Mesendoderm (in vitro differentiated cells): Measurements from ENCODE around the gene PKP3.

Source experiments
- DNase-seq: peaks from one replicate; pipeline ENCODE4 v3.0.0; 2013
- H2AK5ac ChIP-seq: 2 replicates; pipeline ENCODE4 v1.6.1; 2013; ENCODE audit warnings: low read length, inconsistent platforms
- H2BK120ac ChIP-seq: 2 replicates; pipeline ENCODE4 v1.6.1; 2013; ENCODE audit warnings: low read depth, mild to moderate bottlenecking, low read length, moderate library complexity, mixed read lengths
- H2BK15ac ChIP-seq: replicated peaks from 2 replicates; pipeline ENCODE4 v1.6.1; 2013; ENCODE audit warnings: low read depth, mild to moderate bottlenecking, moderate library complexity
- H2BK5ac ChIP-seq: 2 replicates; pipeline ENCODE4 v1.6.1; 2013; ENCODE audit warnings: low read length, inconsistent platforms
- H3K18ac ChIP-seq: 2 replicates; pipeline ENCODE4 v1.6.1; 2013; ENCODE audit warnings: mild to moderate bottlenecking, low read length, mixed read lengths
- H3K23ac ChIP-seq: one replicate; pipeline ENCODE4 v1.6.1; 2013; ENCODE audit warnings: low read length
- H3K27ac ChIP-seq: 2 replicates; pipeline ENCODE4 v1.5.1; 2013; ENCODE audit warnings: low read depth, mild to moderate bottlenecking, inconsistent platforms, low read length, moderate library complexity
- H3K27me3 ChIP-seq: 2 replicates; pipeline ENCODE4 v1.6.1; 2013; ENCODE audit warnings: low read length, control low read depth, mild to moderate bottlenecking, inconsistent platforms; ENCODE audit not compliant: insufficient read depth, poor library complexity
- H3K36me3 ChIP-seq: 2 replicates; pipeline ENCODE4 v1.6.1; 2013; ENCODE audit warnings: low read length, inconsistent platforms; ENCODE audit not compliant: control insufficient read depth, insufficient read depth
- H3K4ac ChIP-seq: one replicate; pipeline ENCODE4 v1.6.1; 2013; ENCODE audit warnings: low read depth, mild to moderate bottlenecking, low read length, moderate library complexity
- H3K4me1 ChIP-seq: 2 replicates; pipeline ENCODE4 v1.6.1; 2013; ENCODE audit warnings: low read depth, low read length, inconsistent platforms; ENCODE audit not compliant: control insufficient read depth
- H3K4me2 ChIP-seq: 2 replicates; pipeline ENCODE4 v1.6.1; 2013; ENCODE audit warnings: low read length
- H3K4me3 ChIP-seq: 2 replicates; pipeline ENCODE4 v1.5.1; 2013; ENCODE audit warnings: mild to moderate bottlenecking, low read length
- H3K56ac ChIP-seq: one replicate; pipeline ENCODE4 v1.6.1; 2013; ENCODE audit warnings: low read length
- H3K79me1 ChIP-seq: 2 replicates; pipeline ENCODE4 v1.6.1; 2013; ENCODE audit warnings: low read length, inconsistent platforms
- H3K79me2 ChIP-seq: 2 replicates; pipeline ENCODE4 v1.6.1; 2013; ENCODE audit warnings: mild to moderate bottlenecking, low read length; ENCODE audit not compliant: control insufficient read depth, insufficient read depth
- H3K9ac ChIP-seq: 2 replicates; pipeline ENCODE4 v1.6.1; 2013; ENCODE audit warnings: low read length, inconsistent platforms
- H4K5ac ChIP-seq: one replicate; pipeline ENCODE4 v1.6.1; 2013; ENCODE audit warnings: low read length
- H4K8ac ChIP-seq: one replicate; pipeline ENCODE4 v1.6.1; 2013; ENCODE audit warnings: low read depth, mild to moderate bottlenecking, control low read depth, low read length, moderate library complexity
- WGBS: extraction: QIAGEN DNeasy Blood & Tissue Kit; methylation state at CpG from one replicate; pipeline ENCODE4 v1.1.7; 2013; ENCODE audit warnings: low lambda C conversion rate, missing lambda C conversion rate; ENCODE audit not compliant: insufficient coverage; ENCODE audit errors: extremely low coverage; 5-methylcytosine and 5-hydroxymethylcytosine counted together

Gene PKP3

DNA sequence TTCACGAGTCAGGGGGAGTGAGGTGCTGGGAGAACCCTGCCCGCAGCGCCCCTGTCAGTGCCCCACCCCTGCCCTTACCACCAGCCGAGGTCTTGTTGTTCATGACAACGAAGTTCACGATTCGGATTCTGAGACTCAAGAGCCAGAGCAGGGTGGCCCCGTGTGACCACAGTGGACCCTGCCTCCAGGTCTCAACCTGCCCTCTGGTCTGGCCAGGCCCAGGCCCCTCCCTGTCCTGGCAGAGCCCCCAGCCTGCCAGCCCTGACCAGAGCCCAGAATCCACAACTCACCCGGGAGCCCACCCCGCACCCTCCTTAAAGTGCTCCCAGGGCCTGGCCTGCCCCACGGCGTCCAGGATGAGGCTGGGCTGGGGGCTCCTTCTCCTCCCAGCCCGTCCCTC lies 37.9 kb downstream of the PKP3 start:
- no peaks in the 10 kb centered on the region for H3K27me3 ChIP-seq
- no peak overlapping the region for H2BK5ac ChIP-seq
- H3K4me1 ChIP-seq = no peaks in the 10 kb centered on the region
- no peak overlapping the region for H3K56ac ChIP-seq
- no peak for DNase-seq
- H3K4me2 ChIP-seq = no peak overlapping the region
- no peak overlapping the region for H3K4me3 ChIP-seq
- no peak overlapping the region for H3K23ac ChIP-seq
- no peak overlapping the region for H2BK15ac ChIP-seq
- H3K36me3 ChIP-seq = no peaks in the 10 kb centered on the region
- H3K27ac ChIP-seq = no peak overlapping the region
- H3K4ac ChIP-seq = no peak overlapping the region
- no peak overlapping the region for H2BK120ac ChIP-seq
- H4K5ac ChIP-seq = no peak overlapping the region
- no peak overlapping the region for H3K18ac ChIP-seq
- H4K8ac ChIP-seq = no peak overlapping the region
- H3K79me1 ChIP-seq = no peaks in the 10 kb centered on the region
- no peak overlapping the region for H3K9ac ChIP-seq
- WGBS = no CpG with 5 or more reads among the region's 13 CpGs
- no peaks in the 10 kb centered on the region for H3K79me2 ChIP-seq
- H2AK5ac ChIP-seq = no peak overlapping the region

DNA sequence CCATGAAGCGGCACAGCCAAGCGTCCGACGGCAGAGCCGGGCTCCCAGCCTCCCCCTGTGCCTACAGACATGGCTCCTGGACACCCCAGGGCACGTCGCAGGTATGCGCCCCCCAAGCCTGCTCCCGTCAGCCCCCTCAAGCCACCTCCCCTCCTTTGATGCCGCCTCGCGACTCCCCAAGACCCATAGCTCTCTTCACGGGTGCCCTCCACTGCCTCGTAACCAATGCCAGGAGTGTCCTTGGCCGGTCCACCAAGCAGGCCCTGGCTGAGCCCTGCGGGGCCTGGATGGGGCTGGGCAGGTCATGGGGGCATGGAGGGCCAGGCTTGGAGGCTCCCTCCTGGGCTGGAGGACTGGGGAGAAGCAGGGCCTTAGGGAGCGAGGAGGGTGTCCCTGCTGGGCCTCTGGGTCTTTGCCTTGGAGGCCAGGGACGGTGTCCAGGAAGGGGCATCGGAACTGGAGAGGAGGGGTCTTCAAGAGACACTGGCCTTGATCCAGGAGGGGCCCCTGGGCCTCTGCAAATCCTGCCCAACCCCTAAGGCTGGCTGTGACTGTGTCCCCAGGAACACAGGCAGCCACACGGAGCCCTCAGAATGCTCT lies 38.6 kb downstream of the PKP3 start:
- H4K5ac ChIP-seq = no peak overlapping the region
- WGBS = no CpG with 5 or more reads among the region's 20 CpGs
- DNase-seq = no peak

DNA sequence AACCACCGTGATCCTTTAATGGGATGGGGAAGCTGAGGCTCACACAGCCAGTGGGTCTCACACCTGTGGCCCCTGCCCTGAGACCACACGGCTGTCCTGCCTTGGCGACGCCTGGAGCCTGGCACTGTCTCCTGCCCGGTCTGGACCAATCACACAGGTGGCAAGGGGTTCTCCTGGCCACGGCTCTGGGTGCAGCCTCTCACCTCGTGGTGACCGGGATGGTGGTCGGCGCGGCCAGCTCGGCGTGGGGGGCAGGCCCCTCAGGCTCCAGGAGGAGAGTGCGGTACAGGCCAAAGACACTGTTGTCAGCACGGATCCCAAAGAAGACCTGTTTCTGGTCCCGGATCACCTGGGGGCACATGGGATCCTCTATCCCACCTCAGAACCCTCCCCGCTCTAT lies 39.1 kb downstream of the PKP3 start:
- H3K79me1 ChIP-seq = no peaks in the 10 kb centered on the region
- no peak overlapping the region for H3K4ac ChIP-seq

More for the DNA sequence above, 38.6 kb downstream of the PKP3 start:
- no peak overlapping the region for H3K23ac ChIP-seq
- no peaks in the 10 kb centered on the region for H3K36me3 ChIP-seq
- H3K27me3 ChIP-seq = no peaks in the 10 kb centered on the region
- no peak overlapping the region for H3K27ac ChIP-seq
- H2BK15ac ChIP-seq = no peak overlapping the region
- no peaks in the 10 kb centered on the region for H3K4me1 ChIP-seq
- H3K79me2 ChIP-seq = no peaks in the 10 kb centered on the region
- no peak overlapping the region for H2BK5ac ChIP-seq
- no peak overlapping the region for H3K4ac ChIP-seq
- H2BK120ac ChIP-seq = no peak overlapping the region
- no peak overlapping the region for H3K56ac ChIP-seq
- no peak overlapping the region for H3K4me2 ChIP-seq
- no peak overlapping the region for H3K4me3 ChIP-seq
- H3K79me1 ChIP-seq = no peaks in the 10 kb centered on the region
- no peak overlapping the region for H2AK5ac ChIP-seq
- no peak overlapping the region for H4K8ac ChIP-seq
- H3K9ac ChIP-seq = no peak overlapping the region
- H3K18ac ChIP-seq = no peak overlapping the region

DNA sequence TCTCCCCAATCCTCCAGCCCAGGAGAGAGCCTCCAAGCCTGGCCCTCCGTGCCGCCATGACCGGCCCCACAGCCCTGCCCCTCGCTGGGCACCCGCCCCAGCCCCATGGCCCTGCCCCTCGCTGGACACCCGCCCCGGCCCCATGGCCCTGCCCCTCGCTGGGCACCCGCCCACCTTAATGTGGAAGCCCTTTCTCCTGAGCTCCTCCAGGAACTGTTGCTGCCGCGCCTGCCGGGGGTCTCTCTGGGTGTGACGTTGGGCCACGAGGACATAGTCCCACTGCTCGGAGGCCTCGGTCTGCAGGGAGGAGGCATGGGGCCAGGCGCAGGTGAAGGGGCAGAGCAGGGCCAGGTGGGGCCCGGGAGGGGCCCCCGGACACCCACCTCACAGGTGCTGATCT lies 39.6 kb downstream of the PKP3 start:
- H3K9ac ChIP-seq = no peak overlapping the region
- no peak overlapping the region for H2BK5ac ChIP-seq
- H2AK5ac ChIP-seq = no peak overlapping the region
- no peak overlapping the region for H4K5ac ChIP-seq
- no peak overlapping the region for H3K27ac ChIP-seq
- no peak overlapping the region for H3K4me2 ChIP-seq
- no peaks in the 10 kb centered on the region for H3K79me2 ChIP-seq
- H3K27me3 ChIP-seq = no peaks in the 10 kb centered on the region
- H2BK15ac ChIP-seq = no peak overlapping the region
- H3K18ac ChIP-seq = no peak overlapping the region
- WGBS = no CpG with 5 or more reads among the region's 20 CpGs
- no peak overlapping the region for H3K4me3 ChIP-seq
- H3K23ac ChIP-seq = no peak overlapping the region
- no peak for DNase-seq
- H3K36me3 ChIP-seq = no peaks in the 10 kb centered on the region
- no peak overlapping the region for H4K8ac ChIP-seq
- H3K56ac ChIP-seq = no peak overlapping the region
- H3K79me1 ChIP-seq = no peaks in the 10 kb centered on the region
- no peak overlapping the region for H3K4ac ChIP-seq
- H2BK120ac ChIP-seq = no peak overlapping the region
- no peaks in the 10 kb centered on the region for H3K4me1 ChIP-seq

More for the DNA sequence above, 39.1 kb downstream of the PKP3 start:
- H3K4me2 ChIP-seq = no peak overlapping the region
- no peak overlapping the region for H3K27ac ChIP-seq
- no peak overlapping the region for H4K5ac ChIP-seq
- H3K56ac ChIP-seq = no peak overlapping the region
- no peak overlapping the region for H3K23ac ChIP-seq
- H3K18ac ChIP-seq = no peak overlapping the region
- no peak overlapping the region for H2BK5ac ChIP-seq
- no peaks in the 10 kb centered on the region for H3K27me3 ChIP-seq
- H3K4me1 ChIP-seq = no peaks in the 10 kb centered on the region
- H2BK120ac ChIP-seq = no peak overlapping the region
- no peak overlapping the region for H2BK15ac ChIP-seq
- DNase-seq = no peak
- no peak overlapping the region for H3K4me3 ChIP-seq
- H4K8ac ChIP-seq = no peak overlapping the region
- no peak overlapping the region for H3K9ac ChIP-seq
- no peaks in the 10 kb centered on the region for H3K79me2 ChIP-seq
- H3K36me3 ChIP-seq = no peaks in the 10 kb centered on the region
- H2AK5ac ChIP-seq = no peak overlapping the region
- no CpG with 5 or more reads among the region's 17 CpGs for WGBS

DNA sequence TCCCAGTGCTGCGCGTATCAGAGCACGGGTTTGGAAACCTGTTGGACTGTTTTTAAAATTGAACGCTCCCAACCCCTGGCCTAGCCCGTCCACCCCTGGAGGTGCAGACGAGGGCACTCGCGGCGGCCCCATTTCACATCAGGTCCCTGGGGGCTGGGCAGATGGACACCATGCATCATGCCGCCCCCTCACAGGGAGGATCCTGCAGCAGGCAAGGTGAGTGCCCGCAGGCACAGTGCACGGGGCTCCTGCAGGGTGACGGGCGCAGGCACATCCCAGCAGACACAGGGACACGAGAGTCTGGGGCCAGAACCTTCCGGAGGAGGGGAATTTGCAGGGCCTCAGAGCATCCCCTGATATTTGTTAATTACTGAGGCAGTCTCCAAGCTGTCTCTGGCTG lies 40.5 kb downstream of the PKP3 start:
- no peaks in the 10 kb centered on the region for H3K27me3 ChIP-seq
- no peaks in the 10 kb centered on the region for H3K79me1 ChIP-seq
- no peak overlapping the region for H2BK15ac ChIP-seq
- no CpG with 5 or more reads among the region's 16 CpGs for WGBS
- H2BK5ac ChIP-seq = no peak overlapping the region
- H2BK120ac ChIP-seq = no peak overlapping the region
- H3K4me2 ChIP-seq = no peak overlapping the region
- no peak overlapping the region for H4K5ac ChIP-seq
- H3K36me3 ChIP-seq = no peaks in the 10 kb centered on the region
- no peak overlapping the region for H3K56ac ChIP-seq
- no peaks in the 10 kb centered on the region for H3K4me1 ChIP-seq
- H3K79me2 ChIP-seq = no peaks in the 10 kb centered on the region
- no peak overlapping the region for H3K4ac ChIP-seq
- DNase-seq = no peak
- H3K18ac ChIP-seq = no peak overlapping the region
- H3K4me3 ChIP-seq = no peak overlapping the region
- H4K8ac ChIP-seq = no peak overlapping the region
- H3K27ac ChIP-seq = no peak overlapping the region
- no peak overlapping the region for H3K9ac ChIP-seq
- no peak overlapping the region for H2AK5ac ChIP-seq
- no peak overlapping the region for H3K23ac ChIP-seq
